Inferior parietal cortex (tissue), 1 donor: ENCODE data around the gene MAML3.

ENCODE experiments used
- DNase-seq: peaks from one replicate; pipeline ENCODE4 v3.0.0-alpha.2; 2016; ENCODE audit errors: extremely low spot score

The MAML3 gene

DNA sequence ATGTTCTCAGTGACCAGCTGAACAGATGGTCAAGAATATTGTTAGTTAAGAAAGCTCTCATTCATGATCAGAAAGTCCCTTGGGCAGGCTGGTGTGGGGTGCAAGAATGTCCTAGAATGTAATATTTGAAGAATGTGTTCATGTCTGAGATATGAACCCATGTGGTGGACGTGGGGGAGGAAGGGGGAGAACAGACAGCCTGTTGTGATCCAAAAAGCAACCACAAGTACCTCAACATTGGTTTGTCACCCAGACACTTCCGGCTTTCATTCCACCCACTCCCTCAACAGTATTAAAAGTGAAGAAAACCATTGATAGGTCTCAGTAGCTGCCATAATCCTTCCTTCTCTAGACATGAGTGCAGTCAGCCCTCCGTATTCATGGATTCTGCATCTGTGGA is 82.2 kb downstream of the MAML3 start:
- no peak for DNase-seq

DNA sequence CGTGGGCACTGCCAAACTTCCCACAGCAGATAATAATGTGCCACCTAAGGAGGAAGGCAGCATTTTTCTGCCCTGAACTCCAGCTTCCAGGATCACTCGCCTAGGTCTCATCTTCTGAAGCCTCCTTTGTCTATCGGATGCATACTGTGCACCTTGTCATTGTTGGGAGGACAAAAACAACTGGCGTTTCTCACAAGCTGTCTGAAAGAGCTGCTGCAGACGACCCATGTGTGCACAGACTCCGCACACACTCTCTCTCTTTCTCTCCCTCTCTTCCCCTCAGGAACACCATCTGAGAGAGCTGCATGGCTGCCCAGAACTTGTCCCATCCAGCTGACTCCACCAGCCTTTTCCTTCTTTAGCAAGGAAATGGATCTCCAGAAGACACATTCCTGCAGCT is 83.0 kb downstream of the MAML3 start:
- no peak for DNase-seq

DNA sequence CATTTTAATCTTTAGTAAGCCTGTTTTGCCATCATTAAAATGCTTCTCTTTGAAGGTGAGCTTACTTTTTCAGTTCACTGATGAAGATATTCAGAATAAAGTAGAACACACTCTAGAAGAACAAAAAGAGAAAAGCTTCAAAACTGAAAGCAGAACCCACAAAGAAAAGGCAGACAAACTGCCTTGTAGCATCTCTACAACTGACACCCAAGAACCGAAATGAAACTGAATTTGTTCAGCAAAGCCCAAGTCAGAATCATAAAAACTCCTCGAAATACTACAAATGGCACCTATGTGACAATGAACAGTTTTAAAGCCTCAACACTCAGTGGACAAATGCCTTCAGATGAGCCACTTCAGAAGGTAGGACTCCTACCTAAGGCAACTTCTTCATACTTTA is 83.6 kb downstream of the MAML3 start:
- no peak for DNase-seq

DNA sequence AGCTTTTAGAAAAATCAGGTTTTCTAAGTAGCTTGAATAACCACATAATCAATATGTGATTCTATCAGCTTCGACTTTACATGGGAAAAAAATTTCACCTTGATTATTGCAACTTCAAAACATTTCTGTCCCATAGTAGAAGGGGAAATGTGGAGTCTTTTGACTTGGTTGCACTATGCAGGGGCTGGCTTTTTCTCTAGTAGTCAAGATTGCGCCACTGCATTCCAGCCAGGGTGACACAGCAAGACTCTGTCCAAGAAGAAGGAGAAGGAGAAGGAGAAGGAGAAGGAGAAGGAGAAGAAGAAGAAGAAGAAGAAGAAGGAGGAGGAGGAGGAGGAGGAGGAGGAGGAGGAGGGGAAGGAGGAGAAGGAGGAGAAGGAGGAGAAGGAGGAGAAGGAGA is 84.9 kb downstream of the MAML3 start:
- DNase-seq: no peak

DNA sequence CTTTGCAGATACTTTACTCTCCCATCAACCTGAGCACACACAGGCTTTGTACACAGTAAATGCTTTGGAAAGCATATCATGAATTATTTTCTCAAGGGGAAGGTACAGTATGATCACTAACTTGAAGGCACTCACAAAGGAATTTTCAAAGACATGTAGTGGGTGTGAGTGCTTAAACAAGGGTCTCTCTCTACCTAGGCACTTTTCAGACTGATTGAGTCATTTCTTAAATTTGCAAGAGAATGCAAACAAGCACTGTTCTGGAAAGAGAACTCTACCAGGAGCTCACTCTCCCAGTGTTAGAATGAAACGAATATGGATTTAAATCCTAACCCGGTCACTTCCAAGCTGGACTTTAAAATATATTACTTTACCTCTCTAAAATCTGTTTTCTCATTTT is 85.7 kb downstream of the MAML3 start:
- no peak for DNase-seq

DNA sequence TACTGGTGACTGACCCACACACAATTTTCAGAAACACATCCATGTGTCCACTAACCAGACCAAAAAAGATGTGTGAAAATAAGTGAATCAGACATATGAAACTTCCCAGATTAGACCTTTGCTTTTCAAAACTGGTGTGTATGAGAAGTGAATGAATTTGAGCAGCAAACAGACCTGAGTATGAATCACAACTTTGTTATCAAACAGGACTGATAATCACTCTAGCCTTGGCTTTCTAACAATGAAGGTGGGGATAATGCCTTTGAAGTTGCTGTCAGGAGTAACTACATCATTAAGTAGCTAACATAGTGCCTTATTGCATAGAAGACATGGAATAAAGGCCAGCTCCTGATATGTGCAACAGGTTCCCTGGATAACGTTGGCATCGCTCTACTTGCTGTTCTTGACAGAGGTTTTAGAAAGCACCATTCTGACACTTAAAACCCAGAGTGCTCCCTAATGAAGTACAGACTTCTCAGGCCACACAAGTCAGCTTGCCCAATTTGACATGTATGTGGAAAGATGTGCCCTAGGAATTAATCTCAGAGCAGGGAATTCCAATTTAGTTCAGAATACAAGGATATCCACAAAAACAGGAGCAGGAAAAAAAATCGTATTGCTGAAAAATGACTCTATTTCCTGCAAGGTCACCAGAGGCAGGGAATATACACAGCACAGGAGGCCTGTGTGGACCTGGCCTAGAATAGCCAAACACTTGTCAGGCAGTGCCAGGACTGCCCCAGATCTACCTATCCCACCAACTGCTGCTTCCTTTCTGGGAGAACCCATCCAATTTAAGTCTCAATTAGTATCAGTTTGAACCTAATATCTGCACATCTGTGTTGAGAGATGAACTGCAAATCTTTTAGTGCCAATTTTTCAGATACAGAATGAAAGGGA is 87.7 kb downstream of the MAML3 start:
- no peak for DNase-seq

DNA sequence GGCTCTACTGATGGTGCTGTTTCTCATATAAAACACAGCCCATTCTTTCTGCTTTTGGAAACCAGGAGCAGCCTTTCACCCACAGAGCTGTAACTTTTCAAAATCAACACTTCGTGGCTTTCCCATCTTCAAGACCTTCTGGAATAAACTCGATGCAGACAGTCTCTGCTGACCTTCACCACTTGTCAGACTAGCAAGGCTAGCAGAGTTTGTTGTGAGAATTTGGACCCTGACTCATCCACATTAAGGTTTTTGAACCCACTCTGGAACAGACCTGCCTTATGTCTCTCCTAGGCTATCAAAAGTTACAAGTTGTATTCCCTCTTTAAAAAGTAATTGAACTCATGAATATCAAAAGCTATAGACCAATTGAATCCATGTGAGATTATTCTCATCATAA is 88.6 kb downstream of the MAML3 start:
- DNase-seq: no peak

DNA sequence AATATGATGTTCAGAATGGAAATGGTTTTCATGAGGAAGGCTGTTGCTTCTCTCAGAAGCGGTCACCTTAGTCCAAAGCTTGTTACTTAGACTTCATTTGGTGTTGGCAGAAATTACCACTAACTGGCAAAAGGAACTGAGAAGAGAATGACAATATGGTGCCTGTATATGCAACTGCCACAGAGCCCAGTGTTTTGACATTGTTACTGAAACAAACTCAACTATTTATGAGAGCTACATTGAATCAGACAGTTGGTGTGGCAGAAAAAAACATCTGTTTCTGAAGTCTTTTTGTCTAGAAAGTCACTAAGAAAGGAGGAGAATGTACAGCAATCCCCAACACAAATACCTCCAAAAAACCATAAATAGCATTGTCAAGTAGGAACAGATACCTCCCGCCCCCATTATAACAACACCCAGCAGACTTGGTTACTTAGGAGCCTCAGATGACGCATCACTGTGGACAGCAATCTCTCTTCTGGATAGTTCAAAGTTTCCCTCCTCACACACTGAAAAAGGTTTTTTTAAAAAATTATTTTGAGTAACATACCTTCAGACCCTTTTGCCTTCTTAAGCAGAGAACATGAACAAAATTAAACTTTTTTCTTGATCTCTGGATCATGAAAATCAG is 92.2 kb downstream of the MAML3 start:
- DNase-seq: no peak

DNA sequence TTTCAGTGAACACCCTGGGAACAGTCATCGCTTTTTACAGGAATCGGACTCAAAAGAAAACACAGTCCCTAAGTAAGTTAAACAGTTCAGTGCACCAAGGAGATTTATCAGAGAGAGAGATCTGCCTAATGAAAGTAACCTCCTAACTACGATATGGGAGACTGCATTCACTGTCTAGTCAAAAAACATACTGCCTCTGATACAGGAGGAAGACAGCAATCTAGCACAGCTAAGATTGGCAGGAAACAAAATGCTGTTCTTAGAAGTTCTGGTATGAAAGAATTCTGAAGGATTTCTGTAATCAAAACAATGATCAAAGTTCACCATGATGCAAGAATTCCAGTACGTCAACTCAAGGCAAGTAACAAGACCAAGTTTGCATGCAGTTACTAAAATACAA is 92.8 kb downstream of the MAML3 start:
- no peak for DNase-seq

DNA sequence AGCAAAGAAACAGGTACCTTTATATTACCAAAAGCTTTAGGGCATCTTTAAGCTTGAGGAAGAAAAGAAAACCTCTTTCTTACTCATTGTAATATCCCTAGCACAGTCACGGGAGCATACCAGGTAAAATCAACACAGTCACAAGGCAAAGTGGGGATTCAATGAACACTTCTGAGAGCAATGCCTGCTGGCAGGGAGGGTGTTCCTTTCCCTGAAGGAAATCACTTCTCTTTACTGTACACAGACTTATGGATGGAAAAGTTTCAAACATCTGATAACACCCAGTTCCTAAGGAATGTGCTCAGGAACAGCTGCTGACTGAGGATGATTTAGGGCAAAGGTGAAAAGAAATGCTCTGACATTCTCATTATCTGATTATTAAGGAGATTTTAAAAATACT is 94.8 kb downstream of the MAML3 start:
- no peak for DNase-seq

DNA sequence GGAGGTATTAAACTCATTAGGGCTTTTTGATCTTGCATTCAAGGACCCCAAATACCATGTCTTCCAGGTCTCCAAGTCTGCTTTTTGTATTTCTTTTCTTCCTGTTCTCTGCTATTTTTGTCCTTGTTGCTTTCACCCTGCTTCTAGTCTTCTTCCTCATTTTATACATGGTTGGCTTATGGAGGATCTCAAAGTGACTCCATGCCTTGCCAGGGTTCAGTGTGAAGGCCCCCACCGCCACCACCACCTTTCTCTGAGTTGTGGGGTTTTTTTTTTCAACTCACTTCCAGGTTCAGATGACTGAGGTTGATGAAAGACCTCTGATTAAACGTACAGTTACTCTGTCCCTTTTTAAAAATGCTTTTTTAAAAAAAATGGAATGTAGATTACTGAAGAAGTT is 96.3 kb downstream of the MAML3 start:
- no peak for DNase-seq

DNA sequence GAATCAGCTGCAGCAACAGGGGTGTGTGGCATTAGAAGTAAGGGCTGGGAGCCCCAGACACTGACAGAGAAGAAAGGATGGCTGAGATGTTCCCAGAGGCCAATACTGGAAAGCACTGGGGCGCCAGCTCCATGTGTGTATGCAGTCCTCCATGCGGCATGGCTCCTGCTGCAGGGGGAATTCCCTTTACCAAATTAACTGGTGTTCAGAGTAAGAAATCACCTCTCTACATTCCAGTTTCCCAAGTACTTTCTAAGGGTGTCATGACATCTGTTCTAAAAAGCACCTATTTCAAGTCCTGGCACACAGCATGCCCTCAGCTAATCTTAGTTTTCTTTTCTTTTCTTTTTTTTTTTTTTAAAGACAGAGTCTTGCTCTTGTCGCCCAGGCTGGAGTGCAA is 98.0 kb downstream of the MAML3 start:
- no peak for DNase-seq

DNA sequence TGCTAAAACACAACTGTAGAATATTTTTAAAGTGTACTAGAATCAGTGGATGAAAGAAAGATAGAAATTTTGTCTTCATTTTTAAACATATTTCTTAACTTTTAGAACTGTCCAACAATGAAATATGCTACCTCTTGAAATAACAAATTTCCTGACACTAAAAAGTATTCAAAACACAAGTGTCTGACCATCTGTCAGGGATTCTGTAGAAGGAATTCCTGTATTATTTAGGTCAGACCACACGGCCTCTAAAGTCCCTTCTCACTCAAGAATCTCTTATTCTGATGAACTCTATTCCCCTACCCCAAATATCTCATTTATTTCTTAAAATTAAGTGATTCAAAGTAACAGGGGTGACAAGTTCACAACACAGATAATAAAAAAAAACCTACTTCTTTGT is 99.1 kb downstream of the MAML3 start:
- no peak for DNase-seq

DNA sequence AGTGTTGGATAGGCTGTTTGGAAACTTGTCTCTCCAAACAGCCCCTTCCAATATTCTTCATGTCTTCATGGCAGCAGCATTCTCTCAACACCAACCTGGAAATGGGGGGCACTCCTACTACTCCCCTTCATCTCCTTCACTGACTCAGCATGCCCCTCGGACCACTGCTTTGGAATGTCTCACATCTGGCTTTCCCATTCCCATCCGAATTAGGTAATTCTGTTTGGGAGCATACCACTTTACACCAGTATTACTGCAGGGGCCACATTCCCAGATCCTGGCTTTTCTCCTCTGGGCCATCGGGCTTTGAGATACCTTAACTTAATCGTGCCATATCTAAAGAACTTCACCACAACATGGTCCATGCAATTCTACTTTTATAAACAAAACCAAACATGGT is 100.8 kb downstream of the MAML3 start:
- DNase-seq: no peak

DNA sequence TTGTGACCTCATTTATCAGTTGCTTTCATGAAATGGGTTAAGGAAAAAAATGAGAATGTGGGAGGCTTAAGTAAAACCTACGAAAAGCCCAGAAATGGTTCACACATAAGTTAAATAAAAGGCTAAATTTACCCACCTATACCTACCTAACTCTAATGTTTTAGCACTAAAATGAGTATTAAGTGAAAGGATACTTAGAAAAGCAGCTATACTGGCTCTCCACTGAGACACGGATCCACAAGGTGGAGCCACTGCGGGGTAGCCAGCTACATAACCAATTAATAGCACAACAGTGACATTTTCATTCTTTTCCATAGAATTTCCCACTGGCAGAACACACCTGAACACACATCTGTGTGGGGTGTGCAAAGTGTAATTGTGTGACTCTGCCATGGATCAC is 101.9 kb downstream of the MAML3 start:
- peak; percentile 52 for DNase-seq

DNA sequence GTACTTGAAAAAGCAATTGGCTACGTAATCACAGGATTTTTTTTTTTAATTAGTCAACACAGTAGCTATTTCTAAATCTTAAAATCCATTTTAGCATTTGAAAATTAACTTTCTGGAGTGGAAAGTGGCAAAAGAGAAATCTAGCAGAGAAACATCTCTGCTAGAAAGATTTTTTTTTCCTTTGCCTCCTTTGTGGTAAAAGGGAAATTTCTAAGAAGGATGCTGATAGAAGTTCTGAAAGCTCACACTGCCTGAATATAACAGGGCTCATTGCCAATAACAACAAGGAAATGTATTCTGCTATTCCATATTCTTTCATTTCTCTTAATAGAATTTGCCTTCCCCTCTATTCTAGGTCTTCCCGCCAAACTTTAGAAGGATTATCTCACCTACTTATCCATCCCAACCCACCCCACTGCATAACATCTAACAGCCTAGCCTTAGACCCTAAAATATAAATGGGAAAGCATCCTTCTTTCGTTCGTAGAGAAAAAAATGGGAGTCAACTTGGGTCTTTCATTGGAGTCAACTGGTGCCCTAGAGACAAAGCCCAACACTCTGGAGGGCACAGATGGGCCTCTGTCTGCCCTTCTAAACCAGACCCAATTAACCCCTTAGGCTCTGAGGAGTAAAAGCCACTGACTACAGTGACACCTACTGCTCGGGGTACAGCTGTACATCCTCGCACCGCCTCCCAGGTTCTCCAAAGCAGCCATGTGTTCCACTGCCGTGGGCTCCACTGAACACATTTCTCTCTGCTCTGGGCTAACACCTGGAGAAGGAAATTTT is 103.9 kb downstream of the MAML3 start:
- DNase-seq: no peak

DNA sequence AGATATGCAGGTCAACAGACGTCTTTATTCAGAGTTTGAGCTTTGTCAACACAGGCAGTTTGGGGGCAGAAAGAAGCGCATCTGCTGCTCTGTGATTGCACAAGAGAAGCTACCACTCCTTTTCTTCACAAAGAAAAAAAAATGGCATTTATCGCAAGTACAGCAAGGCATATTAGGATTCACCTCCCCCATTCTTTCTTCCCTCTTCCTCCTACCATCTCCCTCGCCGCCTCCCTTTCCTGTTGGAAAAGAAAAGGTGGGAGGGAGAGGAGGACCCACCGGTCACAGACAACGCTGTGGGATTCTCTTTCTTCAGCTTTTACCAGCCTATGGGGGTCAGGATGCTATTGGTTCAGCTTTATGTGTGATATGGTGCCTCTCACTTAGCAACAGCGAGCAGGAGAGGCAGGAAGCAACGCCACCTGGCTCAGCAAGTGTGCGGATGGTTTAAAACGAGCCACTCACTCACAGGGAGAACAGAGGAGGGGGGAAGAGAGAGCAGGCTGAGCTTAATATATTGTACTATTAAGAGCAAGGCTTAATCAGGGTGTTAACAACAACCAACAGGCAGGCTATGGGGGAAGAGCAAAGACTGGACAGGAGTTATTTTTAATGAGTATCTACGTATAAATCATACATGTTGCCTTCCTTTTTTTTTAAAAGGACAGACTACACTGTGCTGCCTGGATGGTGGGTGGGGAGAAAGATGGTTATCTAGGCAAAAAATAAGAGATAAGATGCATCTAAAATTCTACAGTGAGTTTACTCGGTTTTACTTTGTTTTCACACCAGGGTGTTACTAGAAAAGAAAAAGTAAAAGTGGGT is 104.7 kb downstream of the MAML3 start:
- peak; percentile 59 for DNase-seq

DNA sequence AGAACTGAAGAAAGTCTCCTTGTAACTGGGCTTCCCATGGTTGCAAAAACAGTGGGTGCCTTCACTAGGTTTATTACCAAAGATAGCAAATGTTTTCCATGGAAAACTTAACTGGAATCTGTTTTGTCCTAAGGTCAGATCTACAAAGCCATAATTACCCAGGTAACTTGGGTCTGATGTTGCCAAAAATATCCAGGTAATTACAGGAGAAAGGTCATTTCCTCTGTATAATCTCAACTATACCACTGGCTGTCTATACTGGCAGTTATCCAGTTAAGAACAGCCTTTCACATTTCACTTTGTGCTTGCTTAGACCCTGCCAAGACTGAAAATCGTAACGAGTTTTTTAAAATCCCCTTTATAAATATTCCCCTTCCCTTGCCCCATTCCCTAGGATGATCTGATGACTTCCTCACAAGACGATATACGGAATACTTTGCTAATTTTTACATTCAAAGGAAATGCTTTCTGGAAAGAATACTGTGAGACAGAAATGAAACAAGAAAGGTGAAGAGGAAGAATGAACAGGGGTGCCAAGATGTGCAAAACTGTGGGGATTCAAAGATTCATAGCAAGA is 105.5 kb downstream of the MAML3 start:
- no peak for DNase-seq

DNA sequence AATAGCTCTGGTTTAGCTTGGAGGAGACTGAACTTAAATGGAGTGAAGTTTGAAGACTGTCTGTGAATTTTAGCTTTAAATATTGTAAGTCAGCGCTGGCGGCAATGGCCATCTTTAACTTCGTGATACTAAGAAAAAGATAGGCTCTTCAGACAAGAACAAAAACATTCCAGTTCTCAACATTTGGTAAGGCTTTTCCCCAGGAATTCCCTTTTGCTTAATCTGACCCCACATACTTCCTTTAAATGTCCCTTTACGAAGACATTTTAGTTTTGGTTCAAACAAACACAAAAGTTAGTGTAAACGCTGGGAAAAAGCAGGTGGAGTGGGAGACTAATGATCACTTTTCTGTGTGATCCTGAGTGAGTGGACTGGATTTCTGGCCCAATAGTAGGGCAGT is 106.2 kb downstream of the MAML3 start:
- DNase-seq: no peak

DNA sequence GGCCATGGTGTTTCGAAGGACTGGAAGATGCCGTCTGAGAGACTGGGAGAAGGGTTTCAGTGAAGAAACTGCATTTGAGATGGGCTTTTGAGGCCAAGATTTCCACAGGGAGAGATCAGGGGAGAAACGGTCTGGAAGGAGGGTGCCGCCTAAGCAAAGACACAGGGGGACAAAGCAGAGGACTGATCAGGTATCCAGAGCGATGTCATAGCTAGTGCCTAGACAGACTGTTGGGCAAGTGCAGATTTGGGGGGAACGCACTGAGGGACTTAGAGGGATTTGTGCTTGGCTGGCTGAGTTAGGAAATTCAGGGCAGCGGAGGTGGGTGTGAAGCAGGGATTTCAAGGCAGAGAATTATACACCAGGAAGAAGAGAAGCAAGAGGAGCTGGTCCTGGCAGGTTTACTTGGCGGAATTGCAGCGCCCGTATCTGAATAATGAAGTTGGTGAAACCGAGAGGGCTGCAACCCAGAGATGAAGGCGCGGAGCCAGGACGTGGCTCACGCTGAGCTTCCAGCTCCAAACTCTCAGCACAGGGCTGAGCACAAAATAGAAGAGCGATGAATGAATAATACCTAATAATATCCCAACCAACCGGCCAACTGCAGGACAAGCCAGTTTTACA is 106.9 kb downstream of the MAML3 start:
- DNase-seq: no peak

DNA sequence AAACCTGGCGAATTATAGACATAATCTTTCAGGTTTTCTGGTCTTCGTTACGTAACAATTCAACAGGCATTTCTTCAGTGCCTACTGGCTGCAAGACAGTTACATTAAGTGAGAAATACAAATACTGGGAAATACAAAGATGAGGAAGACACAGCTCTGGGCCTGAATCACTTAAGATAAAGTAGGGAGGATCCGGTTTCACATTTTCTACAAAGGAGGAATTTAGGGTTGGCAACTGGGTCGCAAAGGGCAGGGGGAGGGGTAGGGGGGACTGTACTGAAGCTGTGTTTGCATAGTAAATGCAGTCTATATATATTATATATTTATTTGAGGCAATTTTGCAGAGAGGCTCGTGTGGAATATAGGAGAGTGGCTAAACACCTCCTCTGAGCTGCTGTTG is 107.4 kb downstream of the MAML3 start:
- DNase-seq: no peak
